A549 treated with CORT108297 at 1 μM for 4 hours (cell line): ENCODE data around the gene STK11IP. TPM values are rescaled to one million over a fixed set of nuclear protein-coding genes. Genes with fewer than 3 reads are reported as not detected.

ENCODE experiments used
- total RNA-seq: library from RNA; stranded (reverse); fragments of 200-300 nt; extraction: Qiagen RNA extraction; gene quantifications from 5 replicates; pipeline ENCODE4 v1.2.3, GENCODE V29; 2022

Gene STK11IP
- total RNA-seq: 14.7 to 20.5 TPM (median 19.9 TPM) in 5 replicates

GRCh38 chr2:219597552-219598307 is at the start of gene STK11IP:
Gene STK11IP (plus strand): TSS chr2:219597857. CDS start chr2:219598120, 263 bp downstream.

DNA sequence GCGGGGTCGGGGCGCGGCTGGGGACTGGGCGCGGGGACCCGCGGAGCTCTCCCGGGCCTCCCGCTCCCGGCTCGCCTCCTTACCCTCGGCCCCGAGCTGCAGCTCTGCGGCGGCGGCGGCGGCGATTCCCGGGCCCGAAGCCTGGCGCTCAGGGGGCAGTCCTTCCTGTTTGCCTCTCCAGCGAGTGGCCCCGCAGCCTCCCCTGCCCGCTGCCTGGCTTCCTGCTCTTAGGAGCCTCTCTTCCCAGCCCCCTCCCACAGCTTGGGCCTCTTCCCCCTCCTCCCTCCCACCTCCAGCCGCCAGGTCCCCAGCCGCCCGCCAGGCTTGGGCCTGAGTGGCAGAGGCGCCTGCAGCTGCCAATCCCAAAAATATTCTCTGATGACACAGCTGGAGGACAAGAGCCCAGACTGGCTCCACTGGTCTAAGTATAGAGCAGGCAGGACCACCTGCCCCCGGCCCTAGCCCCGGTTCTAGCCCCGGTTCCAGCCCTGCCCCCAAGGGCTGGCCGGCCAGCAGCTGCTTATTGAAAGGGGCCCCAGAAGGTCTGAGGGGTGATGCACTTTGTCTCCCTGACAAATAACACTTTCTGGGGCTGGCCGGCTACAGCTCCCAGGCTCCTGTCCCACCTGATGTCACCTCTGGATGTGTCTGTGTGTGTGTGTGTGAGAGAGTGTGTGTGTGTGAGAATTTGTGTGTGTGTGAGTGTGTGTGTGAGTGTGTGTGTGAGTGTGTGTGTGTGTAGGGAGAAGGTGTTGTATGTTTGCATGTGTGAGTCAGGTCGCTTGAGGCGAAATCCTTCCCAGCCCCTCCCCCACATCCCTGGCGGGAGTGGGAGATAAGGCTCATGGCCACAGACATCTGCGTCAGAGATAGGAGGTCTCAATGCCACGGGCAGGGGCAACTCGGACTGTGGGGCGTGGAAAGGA is 26.1 kb upstream of the STK11IP start, which contains the start of gene OBSL1:
Gene OBSL1 (minus strand): TSS at position 229 of the 926 bp plus-strand sequence. CDS start 307 bp downstream, outside the sequence.

GRCh38 chr2:219572237-219573001 is 25.2 kb upstream of the STK11IP start, which contains the start of gene INHA:
Gene INHA (plus strand): TSS chr2:219572310. CDS start chr2:219572375, 65 bp downstream.

GRCh38 chr2:219627103-219628100 is 29.7 kb downstream of the STK11IP start, which contains the start of gene SLC4A3:
Gene SLC4A3 (plus strand): TSS chr2:219627630. CDS start chr2:219627993, 363 bp downstream.

Other genes starting within 250 kb of the STK11IP start
- gene DNPEP, start 209.9 kb upstream of the STK11IP start, total RNA-seq: 47.8 to 67.2 TPM (median 61.9 TPM) in 5 replicates
- 0.05 to 0.20 TPM (median 0.08 TPM) in 4 of 5 replicates, not detected in the other for gene DES, start 179.5 kb upstream of the STK11IP start, total RNA-seq
- 4.3 to 9.5 TPM (median 7.0 TPM) in 5 replicates for gene SPEG, start 163.0 kb upstream of the STK11IP start, total RNA-seq
- gene GMPPA, start 99.0 kb upstream of the STK11IP start, total RNA-seq: 36.1 to 39.1 TPM (median 38.2 TPM) in 5 replicates
- gene ASIC4, start 83.4 kb upstream of the STK11IP start, total RNA-seq: 0.05 to 0.07 TPM (median 0.06 TPM) in 4 of 5 replicates, not detected in the other
- gene CHPF, start 54.0 kb upstream of the STK11IP start, total RNA-seq: 18.1 to 35.4 TPM (median 31.9 TPM) in 5 replicates
- 0.45 to 1.4 TPM (median 1.1 TPM) in 5 replicates for gene TMEM198, start 53.8 kb upstream of the STK11IP start, total RNA-seq
- gene OBSL1, start 26.3 kb upstream of the STK11IP start, total RNA-seq: 20.1 to 26.9 TPM (median 22.8 TPM) in 5 replicates
- gene INHA, start 25.5 kb upstream of the STK11IP start, total RNA-seq: 0.35 to 0.73 TPM (median 0.48 TPM) in 5 replicates
- 2.5 to 4.1 TPM (median 3.1 TPM) in 5 replicates for gene SLC4A3, start 29.8 kb downstream of the STK11IP start, total RNA-seq